HEK293 (cell line): ENCODE measurements around the gene CPT1A.
A peak's percentile ranks its signal among the peaks of the same experiment; 100 is the strongest.

Experiments used
- CTCF ChIA-PET: fragments of 350-600 bp; formaldehyde crosslinking; extraction: SDS; loops from one replicate; lab custom pipeline; 2021; ENCODE audit warnings: antibody characterized with exemption; lab: Yijun Ruan, JAX
- POLR2A ChIA-PET: fragments of 300-600 bp; formaldehyde crosslinking; extraction: SDS; loops from one replicate; lab custom pipeline; 2020; ENCODE audit warnings: antibody characterized with exemption, inconsistent platforms; lab: Yijun Ruan, JAX
- H3K27ac ChIP-seq: fragments of 200-500 bp; sonication (Bioruptor generic); 2 replicates; pipeline ENCODE4 v1.5.1; 2014; ENCODE audit warnings: low read depth, low read length, control low read depth, inconsistent platforms; ENCODE audit errors: extremely low read depth
- H3K36me3 ChIP-seq, 2 experiments: fragments of 200-500 bp in 1 of 2; sonication (Bioruptor generic) in 1 of 2; 1 replicate in 1 of 2; 2 replicates in 1 of 2; pipeline ENCODE4 v1.5.1; 2014 to 2017; ENCODE audit warnings: inconsistent platforms in 2 of 2, low read length in 2 of 2; ENCODE audit not compliant: control insufficient read depth in 2 of 2, insufficient read depth in 1 of 2
- H3K4me1 ChIP-seq: fragments of 200-500 bp; sonication (Bioruptor generic); 2 replicates; pipeline ENCODE4 v1.5.1; 2014; ENCODE audit warnings: mild to moderate bottlenecking, low read length, inconsistent platforms; ENCODE audit not compliant: control insufficient read depth, insufficient read depth
- H3K4me3 ChIP-seq: 2 replicates; pipeline ENCODE4 v1.5.1; 2011; ENCODE audit warnings: low read depth, mild to moderate bottlenecking, control low read depth, low read length, moderate library complexity
- H3K9me3 ChIP-seq: fragments of 200-500 bp; sonication (Bioruptor generic); 2 replicates; pipeline ENCODE4 v1.5.1; 2014; ENCODE audit warnings: low read depth, low read length, inconsistent platforms; ENCODE audit not compliant: control insufficient read depth, insufficient read depth
- ATF2 ChIP-seq: fragments of 450-650 bp; formaldehyde crosslinking; IDR thresholded peaks from 2 replicates; pipeline ENCODE4 v1.5.1; 2016; ENCODE audit warnings: missing biosample characterization, missing genetic modification characterization, low read depth
- KLF16 ChIP-seq: fragments of 450-650 bp; formaldehyde crosslinking; IDR thresholded peaks from 2 replicates; pipeline ENCODE4 v1.5.1; 2017; ENCODE audit warnings: missing biosample characterization, missing genetic modification characterization
- MZF1 ChIP-seq: fragments of 450-650 bp; formaldehyde crosslinking; IDR thresholded peaks from 2 replicates; pipeline ENCODE4 v1.5.1; 2017; ENCODE audit warnings: missing biosample characterization, missing genetic modification characterization, borderline replicate concordance
- REST ChIP-seq: fragments of 450-650 bp; formaldehyde crosslinking; IDR thresholded peaks from 2 replicates; pipeline ENCODE4 v1.5.1; 2016; ENCODE audit warnings: missing biosample characterization, missing genetic modification characterization
- SCRT2 ChIP-seq: fragments of 450-650 bp; formaldehyde crosslinking; IDR thresholded peaks from 2 replicates; pipeline ENCODE4 v1.5.1; 2016; ENCODE audit warnings: missing biosample characterization, missing genetic modification characterization
- ZNF175 ChIP-seq: fragments of 450-650 bp; formaldehyde crosslinking; IDR thresholded peaks from 2 replicates; pipeline ENCODE4 v1.5.1; 2016; ENCODE audit warnings: missing biosample characterization, missing genetic modification characterization
- ZNF19 ChIP-seq: fragments of 450-650 bp; formaldehyde crosslinking; IDR thresholded peaks from 2 replicates; pipeline ENCODE4; 2016; ENCODE audit warnings: missing biosample characterization, missing genetic modification characterization, low read depth
- ZNF221 ChIP-seq: fragments of 450-650 bp; formaldehyde crosslinking; IDR thresholded peaks from 2 replicates; pipeline ENCODE4 v1.5.1; 2017; ENCODE audit warnings: missing biosample characterization, missing genetic modification characterization, borderline replicate concordance
- ZNF26 ChIP-seq: fragments of 450-650 bp; formaldehyde crosslinking; IDR thresholded peaks from 2 replicates; pipeline ENCODE4 v1.5.1; 2016; ENCODE audit warnings: missing biosample characterization, missing genetic modification characterization
- ZNF398 ChIP-seq: fragments of 450-650 bp; formaldehyde crosslinking; IDR thresholded peaks from 2 replicates; pipeline ENCODE4 v1.5.1; 2017; ENCODE audit warnings: missing biosample characterization, missing genetic modification characterization
- TF ChIP-seq, protein P1 (sequence below): fragments of 450-650 bp; formaldehyde crosslinking; conservative IDR thresholded peaks from 2 replicates; pipeline ENCODE4 v1.5.1; 2016; ENCODE audit warnings: low read depth, missing biosample characterization, missing genetic modification characterization
- TF ChIP-seq, protein P2 (sequence below): fragments of 450-650 bp; formaldehyde crosslinking; IDR thresholded peaks from 2 replicates; pipeline ENCODE4 v1.5.1; 2017; ENCODE audit warnings: missing biosample characterization, mild to moderate bottlenecking, missing genetic modification characterization, moderate library complexity

Gene CPT1A

DNA sequence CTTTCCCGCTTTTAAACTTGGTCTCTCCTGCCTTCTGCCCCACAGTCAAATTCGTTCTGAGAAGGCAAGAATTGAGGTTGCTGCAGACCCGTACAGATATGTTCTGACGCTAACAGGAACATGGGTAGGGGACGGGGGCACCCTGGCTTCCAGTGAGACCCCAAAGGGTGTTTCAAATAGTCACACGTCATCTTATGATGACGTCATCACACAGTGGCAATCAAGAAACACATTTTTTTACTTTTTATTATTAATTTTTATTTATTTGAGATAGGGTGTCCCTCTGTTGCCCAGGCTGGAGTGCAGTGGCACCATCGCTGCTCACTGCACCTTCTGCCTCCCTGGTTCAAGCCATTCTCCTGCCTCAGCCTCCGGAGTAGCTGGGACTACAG lies 67.5 kb downstream of the CPT1A start:
- TF ChIP-seq ATF2 (tag by site-specific recombination): 0 out of 2 replicates have a peak, but pooled peaks have one; percentile 31
- TF ChIP-seq, protein P1, sequence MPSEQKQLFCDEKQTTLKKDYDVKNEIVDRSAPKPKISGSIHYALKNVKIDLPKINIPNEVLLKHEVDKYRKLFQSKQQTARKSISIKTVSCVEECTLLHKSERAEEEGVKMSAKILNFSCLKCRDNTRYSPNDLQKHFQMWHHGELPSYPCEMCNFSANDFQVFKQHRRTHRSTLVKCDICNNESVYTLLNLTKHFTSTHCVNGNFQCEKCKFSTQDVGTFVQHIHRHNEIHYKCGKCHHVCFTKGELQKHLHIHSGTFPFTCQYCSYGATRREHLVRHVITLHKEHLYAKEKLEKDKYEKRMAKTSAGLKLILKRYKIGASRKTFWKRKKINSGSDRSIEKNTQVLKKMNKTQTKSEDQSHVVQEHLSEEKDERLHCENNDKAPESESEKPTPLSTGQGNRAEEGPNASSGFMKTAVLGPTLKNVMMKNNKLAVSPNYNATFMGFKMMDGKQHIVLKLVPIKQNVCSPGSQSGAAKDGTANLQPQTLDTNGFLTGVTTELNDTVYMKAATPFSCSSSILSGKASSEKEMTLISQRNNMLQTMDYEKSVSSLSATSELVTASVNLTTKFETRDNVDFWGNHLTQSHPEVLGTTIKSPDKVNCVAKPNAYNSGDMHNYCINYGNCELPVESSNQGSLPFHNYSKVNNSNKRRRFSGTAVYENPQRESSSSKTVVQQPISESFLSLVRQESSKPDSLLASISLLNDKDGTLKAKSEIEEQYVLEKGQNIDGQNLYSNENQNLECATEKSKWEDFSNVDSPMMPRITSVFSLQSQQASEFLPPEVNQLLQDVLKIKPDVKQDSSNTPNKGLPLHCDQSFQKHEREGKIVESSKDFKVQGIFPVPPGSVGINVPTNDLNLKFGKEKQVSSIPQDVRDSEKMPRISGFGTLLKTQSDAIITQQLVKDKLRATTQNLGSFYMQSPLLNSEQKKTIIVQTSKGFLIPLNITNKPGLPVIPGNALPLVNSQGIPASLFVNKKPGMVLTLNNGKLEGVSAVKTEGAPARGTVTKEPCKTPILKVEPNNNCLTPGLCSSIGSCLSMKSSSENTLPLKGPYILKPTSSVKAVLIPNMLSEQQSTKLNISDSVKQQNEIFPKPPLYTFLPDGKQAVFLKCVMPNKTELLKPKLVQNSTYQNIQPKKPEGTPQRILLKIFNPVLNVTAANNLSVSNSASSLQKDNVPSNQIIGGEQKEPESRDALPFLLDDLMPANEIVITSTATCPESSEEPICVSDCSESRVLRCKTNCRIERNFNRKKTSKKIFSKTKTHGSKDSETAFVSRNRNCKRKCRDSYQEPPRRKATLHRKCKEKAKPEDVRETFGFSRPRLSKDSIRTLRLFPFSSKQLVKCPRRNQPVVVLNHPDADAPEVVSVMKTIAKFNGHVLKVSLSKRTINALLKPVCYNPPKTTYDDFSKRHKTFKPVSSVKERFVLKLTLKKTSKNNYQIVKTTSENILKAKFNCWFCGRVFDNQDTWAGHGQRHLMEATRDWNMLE (tag by site-specific recombination): no peak
- Histone ChIP-seq H3K4me3 (no peak overlapping the region), H3K9me3 (no peaks in the 10 kb centered on the region), H3K36me3 (peaks cover 0 to 77% of the 10 kb centered on the region in 2 experiments; a peak in 1 of 3 replicates), H3K27ac (no peak overlapping the region; the same call in 1 of the 2 replicates), H3K4me1 (no peaks in the 10 kb centered on the region)
- ChIA-PET CTCF (interaction anchor here (0.7 kb wide), 1 partner anchor 229 kb away, joined by 3 read pairs; no protein-coding TSS in a partner anchor), POLR2A (no interaction called here)

DNA sequence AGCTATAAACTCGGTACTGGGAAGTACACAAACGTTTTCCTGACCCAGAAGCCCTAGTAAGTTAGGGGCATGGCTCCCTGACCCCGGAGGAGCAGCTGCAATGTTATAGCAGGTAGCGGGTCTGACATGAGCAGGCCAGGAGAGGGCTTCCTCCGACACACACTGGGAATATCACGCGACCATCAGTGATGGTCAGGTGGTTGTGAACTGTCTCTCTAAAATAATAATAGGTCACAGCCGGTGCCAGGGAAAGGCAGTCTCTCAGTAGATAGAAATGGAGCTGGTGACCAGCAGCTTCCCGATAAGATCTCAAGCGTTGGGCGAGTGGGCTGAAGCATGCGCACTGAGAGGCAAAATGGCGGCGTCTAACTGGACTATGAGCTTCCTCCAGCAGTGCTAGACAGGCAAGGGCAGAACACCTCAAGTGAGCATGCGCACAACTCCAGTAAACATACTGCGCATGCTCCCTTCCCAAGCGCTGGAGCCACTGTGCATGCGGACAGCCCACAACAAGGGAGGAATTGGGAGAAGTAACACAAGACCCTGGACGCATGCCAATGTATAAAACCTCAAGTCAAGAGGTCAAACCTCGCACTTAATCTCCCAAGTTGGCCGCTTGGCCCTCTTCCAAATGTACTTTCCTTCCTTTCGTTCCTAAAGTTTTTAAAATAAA lies 68.1 kb downstream of the CPT1A start:
- Histone ChIP-seq H3K36me3 (peaks cover 0 to 78% of the 10 kb centered on the region in 2 experiments; a peak in 1 of 3 replicates), H3K4me3 (no peak overlapping the region), H3K27ac (no peak overlapping the region; the same call in 1 of the 2 replicates), H3K9me3 (no peaks in the 10 kb centered on the region), H3K4me1 (no peaks in the 10 kb centered on the region)
- TF ChIP-seq, protein P2, sequence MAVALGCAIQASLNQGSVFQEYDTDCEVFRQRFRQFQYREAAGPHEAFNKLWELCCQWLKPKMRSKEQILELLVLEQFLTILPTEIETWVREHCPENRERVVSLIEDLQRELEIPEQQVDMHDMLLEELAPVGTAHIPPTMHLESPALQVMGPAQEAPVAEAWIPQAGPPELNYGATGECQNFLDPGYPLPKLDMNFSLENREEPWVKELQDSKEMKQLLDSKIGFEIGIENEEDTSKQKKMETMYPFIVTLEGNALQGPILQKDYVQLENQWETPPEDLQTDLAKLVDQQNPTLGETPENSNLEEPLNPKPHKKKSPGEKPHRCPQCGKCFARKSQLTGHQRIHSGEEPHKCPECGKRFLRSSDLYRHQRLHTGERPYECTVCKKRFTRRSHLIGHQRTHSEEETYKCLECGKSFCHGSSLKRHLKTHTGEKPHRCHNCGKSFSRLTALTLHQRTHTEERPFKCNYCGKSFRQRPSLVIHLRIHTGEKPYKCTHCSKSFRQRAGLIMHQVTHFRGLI (tag by site-specific recombination): no peak
- TF ChIP-seq KLF16 (tag by site-specific recombination) (no peak), ZNF398 (tag by site-specific recombination) (no peak), ZNF19 (tag by site-specific recombination) (no peak), MZF1 (tag by site-specific recombination) (no peak), REST (tag by site-specific recombination) (no peak), ZNF175 (no peak), ZNF26 (tag by site-specific recombination) (no peak), ZNF221 (tag by site-specific recombination) (no peak), SCRT2 (tag by site-specific recombination) (no peak)
- POLR2A ChIA-PET: no interaction called here
- CTCF ChIA-PET: interaction anchor here (2.0 kb wide), 1 partner anchor 25 kb away, joined by 7 read pairs; no protein-coding TSS in a partner anchor
